Measurements from ENCODE around the gene WDR20.

- no peak for TF ChIP-seq CTCF (IDR thresholded peaks at IDR 0.05)
- TF ChIP-seq GABPB1 (CRISPR knock-in tag; IDR thresholded peaks at IDR 0.05): no peak
- TF ChIP-seq MLX (CRISPR knock-in tag; IDR thresholded peaks at IDR 0.05): no peak
- TF ChIP-seq SP1 (CRISPR knock-in tag; conservative IDR thresholded peaks at IDR 0.05): no peak
- TF ChIP-seq, protein P1, sequence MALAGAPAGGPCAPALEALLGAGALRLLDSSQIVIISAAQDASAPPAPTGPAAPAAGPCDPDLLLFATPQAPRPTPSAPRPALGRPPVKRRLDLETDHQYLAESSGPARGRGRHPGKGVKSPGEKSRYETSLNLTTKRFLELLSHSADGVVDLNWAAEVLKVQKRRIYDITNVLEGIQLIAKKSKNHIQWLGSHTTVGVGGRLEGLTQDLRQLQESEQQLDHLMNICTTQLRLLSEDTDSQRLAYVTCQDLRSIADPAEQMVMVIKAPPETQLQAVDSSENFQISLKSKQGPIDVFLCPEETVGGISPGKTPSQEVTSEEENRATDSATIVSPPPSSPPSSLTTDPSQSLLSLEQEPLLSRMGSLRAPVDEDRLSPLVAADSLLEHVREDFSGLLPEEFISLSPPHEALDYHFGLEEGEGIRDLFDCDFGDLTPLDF (CRISPR knock-in tag; IDR thresholded peaks at IDR 0.05): no peak
- TF ChIP-seq, protein P2, sequence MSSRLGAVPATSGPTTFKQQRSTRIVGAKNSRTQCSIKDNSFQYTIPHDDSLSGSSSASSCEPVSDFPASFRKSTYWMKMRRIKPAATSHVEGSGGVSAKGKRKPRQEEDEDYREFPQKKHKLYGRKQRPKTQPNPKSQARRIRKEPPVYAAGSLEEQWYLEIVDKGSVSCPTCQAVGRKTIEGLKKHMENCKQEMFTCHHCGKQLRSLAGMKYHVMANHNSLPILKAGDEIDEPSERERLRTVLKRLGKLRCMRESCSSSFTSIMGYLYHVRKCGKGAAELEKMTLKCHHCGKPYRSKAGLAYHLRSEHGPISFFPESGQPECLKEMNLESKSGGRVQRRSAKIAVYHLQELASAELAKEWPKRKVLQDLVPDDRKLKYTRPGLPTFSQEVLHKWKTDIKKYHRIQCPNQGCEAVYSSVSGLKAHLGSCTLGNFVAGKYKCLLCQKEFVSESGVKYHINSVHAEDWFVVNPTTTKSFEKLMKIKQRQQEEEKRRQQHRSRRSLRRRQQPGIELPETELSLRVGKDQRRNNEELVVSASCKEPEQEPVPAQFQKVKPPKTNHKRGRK (CRISPR knock-in tag; IDR thresholded peaks at IDR 0.05; ENCODE audit: borderline replicate concordance): no peak
- TF ChIP-seq, protein P3, sequence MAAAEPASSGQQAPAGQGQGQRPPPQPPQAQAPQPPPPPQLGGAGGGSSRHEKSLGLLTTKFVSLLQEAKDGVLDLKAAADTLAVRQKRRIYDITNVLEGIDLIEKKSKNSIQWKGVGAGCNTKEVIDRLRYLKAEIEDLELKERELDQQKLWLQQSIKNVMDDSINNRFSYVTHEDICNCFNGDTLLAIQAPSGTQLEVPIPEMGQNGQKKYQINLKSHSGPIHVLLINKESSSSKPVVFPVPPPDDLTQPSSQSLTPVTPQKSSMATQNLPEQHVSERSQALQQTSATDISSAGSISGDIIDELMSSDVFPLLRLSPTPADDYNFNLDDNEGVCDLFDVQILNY (CRISPR knock-in tag; IDR thresholded peaks at IDR 0.05): no peak
- TF ChIP-seq GTF2I (CRISPR knock-in tag; conservative IDR thresholded peaks at IDR 0.05): no peak
- TF ChIP-seq IRF2 (CRISPR knock-in tag; IDR thresholded peaks at IDR 0.05; ENCODE audit: borderline replicate concordance, low read depth): no peak
- no peak for TF ChIP-seq STAT6 (CRISPR knock-in tag; conservative IDR thresholded peaks at IDR 0.05; ENCODE audit: low read depth)
These were observed 109.3 kb downstream of the WDR20 start for GRCh38 chr14:102249041-102249440.

Measured in WTC11 (cell line).